ENCODE results near the gene RPS6KA5. TPM values are rescaled to one million over a fixed set of nuclear protein-coding genes. Genes with fewer than 3 reads are reported as not detected.

RPS6KA5 gene
- total and polyA plus RNA-seq, 9 of the 15 experiments (the other 6 are each of a cell fraction or from before 2014, with no cell fraction given) = 0.88 to 7.7 (median 4.7) TPM

GRCh38 chr14:90805662-90806540 is 254.5 kb downstream of the RPS6KA5 start (continued):
- no peak for TF ChIP-seq POLR2H (tag; IDR thresholded peaks at IDR 0.05; ENCODE audit: low read depth)
- TF ChIP-seq ZNF511 (CRISPR knock-in tag; IDR thresholded peaks at IDR 0.05) = no peak
- no peak for TF ChIP-seq STAG1 (CRISPR knock-in tag; IDR thresholded peaks at IDR 0.05; ENCODE audit: borderline replicate concordance)
- no peak for TF ChIP-seq SAFB (IDR thresholded peaks at IDR 0.05; ENCODE audit: borderline replicate concordance, low read depth, low read length)
- no peak for TF ChIP-seq ZNF121 (CRISPR knock-in tag; conservative IDR thresholded peaks at IDR 0.05)
- no peak for TF ChIP-seq RBBP5 (IDR thresholded peaks at IDR 0.05; ENCODE audit: borderline replicate concordance, insufficient read depth, low read length, poor library complexity, severe bottlenecking)
- no peak for TF ChIP-seq PTRF (tag; IDR thresholded peaks at IDR 0.05)
- TF ChIP-seq XRCC5 (IDR thresholded peaks at IDR 0.05; ENCODE audit: low read depth, low read length) = no peak
- TF ChIP-seq SMAD2 (IDR thresholded peaks at IDR 0.05; ENCODE audit: low read depth, low read length) = no peak
- no peak for TF ChIP-seq ZNF324 (CRISPR knock-in tag; IDR thresholded peaks at IDR 0.05)
- TF ChIP-seq SRF (CRISPR knock-in tag; IDR thresholded peaks at IDR 0.05) = no peak
- TF ChIP-seq HMGN3 (IDR thresholded peaks at IDR 0.05; ENCODE audit: borderline replicate concordance, extremely low read depth, insufficient read length, low read depth, low read length) = no peak
- no peak for TF ChIP-seq MCM2 (IDR thresholded peaks at IDR 0.05; ENCODE audit: low read depth)
- TF ChIP-seq FOSL1 (tag; conservative IDR thresholded peaks at IDR 0.05) = peak; percentile 32; the same call in 1 of the 2 replicates
- no peak for TF ChIP-seq HDGF (IDR thresholded peaks at IDR 0.05)
- TF ChIP-seq, protein P1, sequence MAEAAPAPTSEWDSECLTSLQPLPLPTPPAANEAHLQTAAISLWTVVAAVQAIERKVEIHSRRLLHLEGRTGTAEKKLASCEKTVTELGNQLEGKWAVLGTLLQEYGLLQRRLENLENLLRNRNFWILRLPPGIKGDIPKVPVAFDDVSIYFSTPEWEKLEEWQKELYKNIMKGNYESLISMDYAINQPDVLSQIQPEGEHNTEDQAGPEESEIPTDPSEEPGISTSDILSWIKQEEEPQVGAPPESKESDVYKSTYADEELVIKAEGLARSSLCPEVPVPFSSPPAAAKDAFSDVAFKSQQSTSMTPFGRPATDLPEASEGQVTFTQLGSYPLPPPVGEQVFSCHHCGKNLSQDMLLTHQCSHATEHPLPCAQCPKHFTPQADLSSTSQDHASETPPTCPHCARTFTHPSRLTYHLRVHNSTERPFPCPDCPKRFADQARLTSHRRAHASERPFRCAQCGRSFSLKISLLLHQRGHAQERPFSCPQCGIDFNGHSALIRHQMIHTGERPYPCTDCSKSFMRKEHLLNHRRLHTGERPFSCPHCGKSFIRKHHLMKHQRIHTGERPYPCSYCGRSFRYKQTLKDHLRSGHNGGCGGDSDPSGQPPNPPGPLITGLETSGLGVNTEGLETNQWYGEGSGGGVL (CRISPR knock-in tag; IDR thresholded peaks at IDR 0.05) = no peak
- TF ChIP-seq RUNX1 (IDR thresholded peaks at IDR 0.05; ENCODE audit: low read depth) = no peak
- TF ChIP-seq FOXM1 (IDR thresholded peaks at IDR 0.05; ENCODE audit: low read depth) = no peak; the same call in 1 of the 2 replicates
- TF ChIP-seq FOXM1 (CRISPR knock-in tag; IDR thresholded peaks at IDR 0.05; ENCODE audit: low read depth) = no peak
- TF ChIP-seq MIER1 (IDR thresholded peaks at IDR 0.05; ENCODE audit: low read depth) = no peak
- TF ChIP-seq ZNF507 (tag; conservative IDR thresholded peaks at IDR 0.05) = no peak
- no peak for TF ChIP-seq SIX5 (IDR thresholded peaks at IDR 0.05; ENCODE audit: borderline replicate concordance in 1 of 2, insufficient read depth in 1 of 2, low read depth in 1 of 2, low read length in 2 of 2)
- no peak for TF ChIP-seq STAT5A (IDR thresholded peaks at IDR 0.05; ENCODE audit: borderline replicate concordance, low read length)
- TF ChIP-seq SNIP1 (IDR thresholded peaks at IDR 0.05; ENCODE audit: low read depth) = no peak
- no peak for TF ChIP-seq ZNF583 (CRISPR knock-in tag; IDR thresholded peaks at IDR 0.05)
- TF ChIP-seq MAZ (CRISPR knock-in tag; conservative IDR thresholded peaks at IDR 0.05 in 1 of 2, IDR thresholded peaks at IDR 0.05 in 1 of 2) = no peak
